MM.1S (cell line): Measurements from ENCODE around the gene SP8.

Experiments
- DNase-seq: peaks from one replicate; pipeline ENCODE4 v3.0.0-alpha.2; 2015
- H2AFZ ChIP-seq: fragments of 300-600 bp; sonication (generic); 2 replicates; pipeline ENCODE4 v1.6.0; 2016; ENCODE audit warnings: antibody characterized with exemption, low read length
- H3F3A ChIP-seq: fragments of 300-600 bp; sonication (generic); 2 replicates; pipeline ENCODE4 v1.6.1; 2016; ENCODE audit warnings: mild to moderate bottlenecking, antibody characterized with exemption, low read length, moderate library complexity, mixed read lengths; ENCODE audit not compliant: insufficient read depth
- H3K27ac ChIP-seq: fragments of 300-600 bp; sonication (generic); 2 replicates; pipeline ENCODE4 v1.5.1; 2016; ENCODE audit warnings: mild to moderate bottlenecking, low read length
- H3K27me3 ChIP-seq: fragments of 300-600 bp; sonication (generic); replicated peaks from 2 replicates; pipeline ENCODE4 v1.6.0; 2016; ENCODE audit warnings: low read length; ENCODE audit not compliant: insufficient read depth
- H3K36me3 ChIP-seq: fragments of 300-600 bp; sonication (generic); replicated peaks from 2 replicates; pipeline ENCODE4 v1.6.1; 2016; ENCODE audit warnings: mild to moderate bottlenecking, low read length, mixed read lengths; ENCODE audit not compliant: insufficient read depth
- H3K4me1 ChIP-seq: fragments of 300-600 bp; sonication (generic); 2 replicates; pipeline ENCODE4 v1.6.1; 2016; ENCODE audit warnings: low read length, mixed read lengths
- H3K4me2 ChIP-seq: fragments of 300-600 bp; sonication (generic); 2 replicates; pipeline ENCODE4 v1.6.0; 2016; ENCODE audit warnings: low read depth, low read length
- H3K4me3 ChIP-seq: fragments of 300-600 bp; sonication (generic); 2 replicates; pipeline ENCODE4 v1.5.1; 2016; ENCODE audit warnings: low read length, mixed read lengths
- H3K79me2 ChIP-seq: fragments of 300-600 bp; sonication (generic); 2 replicates; pipeline ENCODE4 v1.6.1; 2016; ENCODE audit warnings: mixed run types, low read length, mixed read lengths
- H3K9ac ChIP-seq: fragments of 300-600 bp; sonication (generic); 2 replicates; pipeline ENCODE4 v1.6.1; 2016; ENCODE audit warnings: low read length, mixed read lengths
- H3K9me2 ChIP-seq: fragments of 300-600 bp; sonication (generic); replicated peaks from 2 replicates; pipeline ENCODE4 v1.6.1; 2016; ENCODE audit warnings: mild to moderate bottlenecking, low read length, mixed read lengths; ENCODE audit not compliant: insufficient read depth
- H3K9me3 ChIP-seq: fragments of 300-600 bp; sonication (generic); replicated peaks from 2 replicates; pipeline ENCODE4 v1.6.1; 2016; ENCODE audit warnings: mild to moderate bottlenecking, low read length, mixed read lengths; ENCODE audit not compliant: insufficient read depth
- H4K20me1 ChIP-seq: fragments of 300-600 bp; sonication (generic); 2 replicates; pipeline ENCODE4 v1.6.1; 2016; ENCODE audit warnings: mild to moderate bottlenecking, low read length, moderate library complexity, mixed read lengths; ENCODE audit not compliant: insufficient read depth
- CTCF ChIP-seq: fragments of 300-600 bp; sonication (generic); IDR thresholded peaks from 2 replicates; pipeline ENCODE4 v1.5.1; 2016; ENCODE audit warnings: antibody characterized with exemption, low read length, mixed read lengths
- EZH2 ChIP-seq: fragments of 300-600 bp; sonication (generic); optimal IDR thresholded peaks from 2 replicates; pipeline ENCODE3; 2017; ENCODE audit warnings: low read depth, mild to moderate bottlenecking, antibody characterized with exemption, low read length, mixed read lengths
- EZH2phosphoT487 ChIP-seq: fragments of 300-600 bp; sonication (generic); IDR thresholded peaks from 2 replicates; pipeline ENCODE4 v1.6.1; 2018; ENCODE audit warnings: antibody characterized with exemption, low read length

SP8 gene

GRCh38 chr7:20831956-20832355, 45.3 kb upstream of the SP8 start:
- Histone ChIP-seq H3K9me3 (no peaks in the 10 kb centered on the region), H3K27ac (no peak overlapping the region), H3K36me3 (no peaks in the 10 kb centered on the region), H4K20me1 (no peaks in the 10 kb centered on the region), H3K9me2 (no peaks in the 10 kb centered on the region), H3K4me3 (no peak overlapping the region), H3K9ac (no peak overlapping the region), H2AFZ (no peak overlapping the region), H3K4me1 (peaks cover 7% of the 10 kb centered on the region), H3K79me2 (no peaks in the 10 kb centered on the region), H3F3A (no peaks in the 10 kb centered on the region), H3K4me2 (no peak overlapping the region), H3K27me3 (no peaks in the 10 kb centered on the region)
- TF ChIP-seq EZH2 (no peak), EZH2phosphoT487 (no peak), CTCF (no peak)
- no peak for DNase-seq

GRCh38 chr7:20831451-20831850, 44.8 kb upstream of the SP8 start:
- no peak for TF ChIP-seq CTCF
- TF ChIP-seq EZH2 = no peak
- no peak for TF ChIP-seq EZH2phosphoT487
- H3K9me2 ChIP-seq = no peaks in the 10 kb centered on the region
- no peaks in the 10 kb centered on the region for H3F3A ChIP-seq
- no peaks in the 10 kb centered on the region for H3K36me3 ChIP-seq
- H3K9me3 ChIP-seq = no peaks in the 10 kb centered on the region
- no peak overlapping the region for H3K4me3 ChIP-seq
- no peak overlapping the region for H3K27ac ChIP-seq
- H3K79me2 ChIP-seq = no peaks in the 10 kb centered on the region
- H3K9ac ChIP-seq = no peak overlapping the region
- H3K4me1 ChIP-seq = peaks cover 7% of the 10 kb centered on the region
- no peak overlapping the region for H3K4me2 ChIP-seq
- no peak overlapping the region for H2AFZ ChIP-seq
- DNase-seq = no peak
- no peaks in the 10 kb centered on the region for H4K20me1 ChIP-seq
- no peaks in the 10 kb centered on the region for H3K27me3 ChIP-seq

GRCh38 chr7:20828947-20829346, 42.3 kb upstream of the SP8 start:
- no peak overlapping the region for H3K27ac ChIP-seq
- no peak overlapping the region for H3K9ac ChIP-seq
- H3K79me2 ChIP-seq = no peaks in the 10 kb centered on the region
- H3K27me3 ChIP-seq = no peaks in the 10 kb centered on the region
- H3K9me2 ChIP-seq = no peaks in the 10 kb centered on the region
- H3K9me3 ChIP-seq = no peaks in the 10 kb centered on the region
- TF ChIP-seq EZH2 = no peak
- no peak for TF ChIP-seq EZH2phosphoT487
- no peak for TF ChIP-seq CTCF
- no peak overlapping the region for H2AFZ ChIP-seq
- H3F3A ChIP-seq = no peaks in the 10 kb centered on the region
- H3K4me3 ChIP-seq = no peak overlapping the region
- DNase-seq = peak; percentile 58
- H3K36me3 ChIP-seq = no peaks in the 10 kb centered on the region
- peaks cover 14% of the 10 kb centered on the region for H3K4me1 ChIP-seq
- H4K20me1 ChIP-seq = no peaks in the 10 kb centered on the region
- H3K4me2 ChIP-seq = 0 out of 2 replicates have a peak overlapping the region, but pooled peaks have one; percentile 12
